IMR-90 (cell line): ENCODE results near the gene POFUT2. TPM values are rescaled to one million over a fixed set of nuclear protein-coding genes. Genes with fewer than 3 reads are reported as not detected.

Experiments used
- ATAC-seq: fragments of 200-7000 bp; cut with Tn5 transposase; 2 replicates; pipeline ENCODE4 v1.9.1; 2020; ENCODE audit warnings: low read depth, mild to moderate bottlenecking, moderate library complexity
- BruUV-seq: library from RNA; stranded (reverse); fragments of 400-500 nt; replicated peaks from 2 replicates; lab custom pipeline; 2021; lab: Mats Ljungman, UMichigan
- CTCF ChIA-PET: fragments of 300-600 bp; formaldehyde crosslinking; extraction: SDS; loops from one replicate; lab custom pipeline; 2021; ENCODE audit warnings: antibody characterized with exemption; lab: Yijun Ruan, JAX
- POLR2A ChIA-PET: fragments of 300-600 bp; sonication (Branson Sonifier 250); formaldehyde crosslinking; loops from one replicate; lab custom pipeline; 2022; ENCODE audit warnings: antibody characterized with exemption; ENCODE audit not compliant: unreplicated experiment; lab: Charles Lee
- DNase-seq: peaks from one replicate; pipeline ENCODE4 v3.0.0; 2013
- H2AFZ ChIP-seq: replicated peaks from 2 replicates; pipeline ENCODE3; 2013; ENCODE audit warnings: low read length, mild to moderate bottlenecking; ENCODE audit not compliant: poor library complexity
- H2AK5ac ChIP-seq: 2 replicates; pipeline ENCODE4 v1.6.1; 2013; ENCODE audit warnings: low read depth, low read length, inconsistent platforms
- H2AK9ac ChIP-seq: replicated peaks from 2 replicates; pipeline ENCODE3; 2013; ENCODE audit warnings: mild to moderate bottlenecking, low read depth, low read length, moderate library complexity; ENCODE audit not compliant: poor library complexity
- H2BK120ac ChIP-seq: 2 replicates; pipeline ENCODE4 v1.6.1; 2013; ENCODE audit warnings: low read depth, low read length, inconsistent platforms
- H2BK15ac ChIP-seq: 3 replicates; pipeline ENCODE4 v1.6.1; 2013; ENCODE audit warnings: low read depth, low read length, inconsistent platforms
- H2BK20ac ChIP-seq: 2 replicates; pipeline ENCODE4 v1.6.1; 2013; ENCODE audit warnings: low read depth, mild to moderate bottlenecking, inconsistent platforms, low read length, moderate library complexity
- H2BK5ac ChIP-seq: 2 replicates; pipeline ENCODE4 v1.6.1; 2013; ENCODE audit warnings: mild to moderate bottlenecking, low read depth, low read length, inconsistent platforms; ENCODE audit not compliant: poor library complexity, severe bottlenecking
- H3K14ac ChIP-seq: replicated peaks from 2 replicates; pipeline ENCODE4 v1.6.1; 2013; ENCODE audit warnings: low read depth, low read length, inconsistent platforms
- H3K18ac ChIP-seq: 2 replicates; pipeline ENCODE4 v1.6.1; 2013; ENCODE audit warnings: low read depth, low read length, control low read depth
- H3K23ac ChIP-seq: 2 replicates; pipeline ENCODE4 v1.6.1; 2013; ENCODE audit warnings: low read depth, low read length, inconsistent platforms
- H3K27ac ChIP-seq: 2 replicates; pipeline ENCODE4 v1.5.1; 2013; ENCODE audit warnings: mild to moderate bottlenecking, control low read depth, low read length; ENCODE audit not compliant: insufficient read depth
- H3K27me3 ChIP-seq: 2 replicates; pipeline ENCODE4 v1.6.1; 2013; ENCODE audit warnings: low read length; ENCODE audit not compliant: control insufficient read depth, insufficient read depth
- H3K36me3 ChIP-seq: 2 replicates; pipeline ENCODE4 v1.6.1; 2013; ENCODE audit warnings: low read length, mixed read lengths; ENCODE audit not compliant: control insufficient read depth, insufficient read depth
- H3K4ac ChIP-seq: 2 replicates; pipeline ENCODE4 v1.6.1; 2013; ENCODE audit warnings: low read depth, low read length, inconsistent platforms
- H3K4me1 ChIP-seq: 2 replicates; pipeline ENCODE4 v1.6.1; 2013; ENCODE audit warnings: low read length, mixed read lengths; ENCODE audit not compliant: control insufficient read depth, insufficient read depth
- H3K4me2 ChIP-seq: 2 replicates; pipeline ENCODE4 v1.6.1; 2013; ENCODE audit warnings: low read depth, mild to moderate bottlenecking, control low read depth, low read length, moderate library complexity
- H3K4me3 ChIP-seq: 2 replicates; pipeline ENCODE4 v1.5.1; 2013; ENCODE audit warnings: low read depth, mild to moderate bottlenecking, control low read depth, low read length, moderate library complexity; ENCODE audit not compliant: insufficient read depth
- H3K56ac ChIP-seq: 2 replicates; pipeline ENCODE4 v1.6.1; 2013; ENCODE audit warnings: low read length, inconsistent platforms; ENCODE audit not compliant: insufficient read depth; ENCODE audit errors: extremely low read depth
- H3K79me1 ChIP-seq, 2 experiments: 2 replicates each; pipeline ENCODE4 v1.6.1; 2013; ENCODE audit warnings: low read length in 2 of 2, inconsistent platforms in 1 of 2, low read depth in 1 of 2
- H3K9ac ChIP-seq: 2 replicates; pipeline ENCODE4 v1.6.1; 2013; ENCODE audit warnings: low read depth, low read length, control low read depth
- H3K9me1 ChIP-seq: 2 replicates; pipeline ENCODE4 v1.6.1; 2013; ENCODE audit warnings: low read length, inconsistent platforms; ENCODE audit not compliant: insufficient read depth
- H3K9me3 ChIP-seq: 2 replicates; pipeline ENCODE4 v1.6.1; 2013; ENCODE audit warnings: low read length; ENCODE audit not compliant: control insufficient read depth, insufficient read depth
- H4K20me1 ChIP-seq: 2 replicates; pipeline ENCODE4 v1.6.1; 2013; ENCODE audit warnings: low read length, inconsistent platforms; ENCODE audit not compliant: insufficient read depth
- H4K5ac ChIP-seq: 2 replicates; pipeline ENCODE4 v1.6.1; 2013; ENCODE audit warnings: mild to moderate bottlenecking, low read depth, low read length, control low read depth
- H4K8ac ChIP-seq, 2 experiments: 2 replicates each; pipeline ENCODE4 v1.6.1; 2013; ENCODE audit warnings: low read depth in 2 of 2, low read length in 2 of 2, control low read depth in 1 of 2, inconsistent platforms in 1 of 2
- H4K91ac ChIP-seq: 2 replicates; pipeline ENCODE4 v1.6.1; 2013; ENCODE audit warnings: low read depth, low read length, inconsistent platforms; ENCODE audit not compliant: insufficient read depth
- BHLHE40 ChIP-seq: fragments of 150-350 bp; IDR thresholded peaks from 2 replicates; pipeline ENCODE4 v1.6.1; 2016; ENCODE audit warnings: mild to moderate bottlenecking, low read depth, low read length
- CEBPB ChIP-seq: IDR thresholded peaks from 2 replicates; pipeline ENCODE4 v1.6.1; 2012; ENCODE audit warnings: low read depth, low read length, improper control_type of control experiment
- CHD1 ChIP-seq: IDR thresholded peaks from 2 replicates; pipeline ENCODE4 v1.6.1; 2012; ENCODE audit warnings: low read depth, low read length, improper control_type of control experiment
- MAFK ChIP-seq: IDR thresholded peaks from 2 replicates; pipeline ENCODE4 v1.6.1; 2012; ENCODE audit warnings: low read depth, low read length, improper control_type of control experiment
- MAZ ChIP-seq: IDR thresholded peaks from 2 replicates; pipeline ENCODE4 v1.6.1; 2012; ENCODE audit warnings: low read depth, mild to moderate bottlenecking, low read length, improper control_type of control experiment, moderate library complexity, borderline replicate concordance
- MXI1 ChIP-seq: IDR thresholded peaks from 2 replicates; pipeline ENCODE4 v1.6.1; 2012; ENCODE audit warnings: low read depth, mild to moderate bottlenecking, low read length, moderate library complexity, borderline replicate concordance
- RAD21 ChIP-seq: IDR thresholded peaks from 2 replicates; pipeline ENCODE4 v1.6.1; 2012; ENCODE audit warnings: low read length, improper control_type of control experiment
- RCOR1 ChIP-seq: IDR thresholded peaks from 2 replicates; pipeline ENCODE4 v1.6.1; 2012; ENCODE audit warnings: mild to moderate bottlenecking, low read length, improper control_type of control experiment; ENCODE audit not compliant: insufficient replicate concordance
- RFX5 ChIP-seq: IDR thresholded peaks from 2 replicates; pipeline ENCODE4 v1.8.0; 2012; ENCODE audit warnings: low read depth, mild to moderate bottlenecking, low read length, moderate library complexity
- WGBS, 2 experiments: methylation state at CpG; one replicate each; pipeline versions ENCODE4 v1.1.5 to v1.1.7; 2013; ENCODE audit warnings: missing lambda C conversion rate in 2 of 2; ENCODE audit not compliant: insufficient read length in 1 of 2; ENCODE audit errors: extremely low coverage in 2 of 2; 5-methylcytosine and 5-hydroxymethylcytosine counted together
- dilution Hi-C: fragments of 300-500 bp; cut with HindIII; formaldehyde crosslinking; loops from one replicate; pipeline ENCODE4 v1.14.3; 2018; ENCODE audit warnings: low sequenced_read_pairs; ENCODE audit not compliant: unreplicated experiment
- in situ Hi-C: fragments of 300-500 bp; cut with MboI; formaldehyde crosslinking; loops from 3 replicates; pipeline ENCODE4 v1.14.3; 2019; ENCODE audit warnings: low sequenced_read_pairs, inconsistent platforms, mixed read lengths
- intact Hi-C: fragments of 100-400 bp; cut with micrococcal nuclease; formaldehyde crosslinking; loops from 2 replicates; pipeline ENCODE4 v1.10.0; 2022
- polyA plus RNA-seq, 3 experiments: library from polyadenylated mRNA; depleted of rRNA; stranded (reverse); fragments of >200 nt; gene quantifications; 2 replicates each; pipeline ENCODE4 v1.2.3, GENCODE V29; 2012; ENCODE audit warnings: low replicate concordance in 1 of 3
- total RNA-seq: library from RNA; depleted of rRNA; stranded (reverse); fragments of >200 nt; gene quantifications from 2 replicates; pipeline ENCODE4 v1.2.3, GENCODE V29; 2012
- TF ChIP-seq, protein P1 (sequence below): conservative IDR thresholded peaks from 2 replicates; pipeline ENCODE4 v1.5.1; 2012; ENCODE audit warnings: mild to moderate bottlenecking, low read depth, low read length, improper control_type of control experiment
- TF ChIP-seq, protein P2 (sequence below): fragments of 150-350 bp; IDR thresholded peaks from 2 replicates; pipeline ENCODE4 v1.6.1; 2017; ENCODE audit warnings: mild to moderate bottlenecking, antibody characterized with exemption, low read length, low read depth

POFUT2 gene
- total and polyA plus RNA-seq, 2 of the 4 experiments (the other 2 are of a cell fraction), result 18.8 to 59.3 TPM

DNA sequence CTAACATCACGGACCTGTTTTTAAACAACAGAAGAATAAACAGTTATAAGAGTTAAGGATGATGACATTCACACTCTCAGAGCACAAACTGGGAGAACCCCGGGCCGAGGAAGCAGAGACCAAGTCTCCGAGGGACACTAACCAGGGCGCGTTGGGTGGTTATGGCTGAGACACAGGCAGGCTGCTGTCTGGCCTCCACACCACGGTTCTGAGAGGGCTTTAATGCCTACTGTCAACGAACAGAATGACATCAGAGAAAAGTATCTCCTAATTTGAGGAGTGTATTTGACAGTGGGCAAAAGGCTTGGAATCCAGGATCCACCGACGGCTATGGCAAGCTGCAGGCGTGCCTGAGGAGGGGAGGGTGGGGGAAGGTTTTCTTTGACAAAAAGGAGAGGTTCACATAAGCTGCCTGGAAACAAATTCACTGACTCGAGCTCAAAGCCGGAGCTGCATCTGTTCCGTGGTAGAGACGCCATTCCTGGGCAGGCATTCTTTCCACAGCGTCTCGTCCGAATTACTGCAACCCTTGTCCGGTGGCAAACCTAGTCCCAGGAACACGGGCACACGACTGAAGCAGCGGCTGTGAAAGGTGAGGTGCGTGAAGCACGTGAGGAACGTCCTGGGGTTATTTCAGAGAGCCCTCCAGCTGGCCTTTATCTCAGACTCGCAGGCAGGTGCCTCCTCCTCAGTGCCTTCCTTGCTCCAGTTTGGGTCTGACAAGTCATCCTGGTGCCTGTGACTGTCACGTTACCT is 9.4 kb downstream of the POFUT2 start (continued):
- no peak for TF ChIP-seq CHD1

DNA sequence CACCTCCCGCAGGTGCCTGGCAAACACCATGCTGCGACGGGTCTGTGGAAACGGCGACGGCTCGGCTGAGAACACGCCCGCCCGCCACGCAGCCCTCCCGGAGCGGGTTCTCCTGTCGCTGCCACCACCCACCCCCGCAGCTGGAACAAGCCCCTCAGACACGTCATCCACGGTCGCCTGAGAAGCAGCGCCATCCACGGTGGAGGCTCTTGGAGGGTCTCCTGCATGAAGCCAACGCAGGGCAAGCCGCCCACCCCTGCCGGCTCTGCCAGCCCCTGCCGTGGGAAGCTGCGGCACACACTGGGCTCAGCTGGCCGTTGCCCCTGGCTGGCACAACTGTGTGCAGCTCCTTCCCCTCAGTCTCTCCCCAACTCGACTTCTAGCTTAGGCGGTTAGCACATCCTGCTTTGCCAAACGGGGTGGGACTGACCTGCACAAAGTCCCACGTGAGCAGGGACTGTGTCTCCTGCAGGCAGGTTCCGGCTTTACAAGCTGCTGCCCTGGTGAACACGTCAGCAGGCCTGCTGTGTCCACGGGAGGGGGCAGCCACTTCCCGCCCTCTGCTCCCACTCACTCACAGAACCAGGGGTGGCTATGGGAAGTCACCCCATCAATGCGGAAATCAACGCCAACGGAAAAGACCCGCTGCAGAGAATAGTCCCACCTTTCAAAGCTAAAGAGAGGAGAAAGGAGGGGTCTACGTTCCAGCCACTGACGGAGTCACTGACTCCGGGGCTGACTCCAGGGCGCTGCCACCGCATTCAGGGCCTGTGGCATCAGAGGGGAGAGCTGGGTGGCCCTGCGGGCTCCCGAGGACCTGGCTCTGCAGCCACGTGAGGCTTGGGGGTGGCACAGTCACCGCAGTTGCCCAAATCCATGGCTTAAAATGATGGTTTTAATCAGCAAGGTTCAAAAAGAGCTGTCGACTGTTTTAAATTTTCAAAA is 10.3 kb downstream of the POFUT2 start:
- ChIA-PET CTCF (interaction anchor here (0.9 kb wide), 1 partner anchor 110 kb away, joined by 3 read pairs; no protein-coding TSS in a partner anchor), POLR2A (no interaction called here)
- no peak overlapping the region for H2BK15ac ChIP-seq
- no peak overlapping the region for H2AK5ac ChIP-seq
- no peak overlapping the region for H2AFZ ChIP-seq
- H2BK5ac ChIP-seq, result no peak overlapping the region
- H4K8ac ChIP-seq, result no peak overlapping the region
- no peaks in the 10 kb centered on the region for H3K9me1 ChIP-seq
- H2BK120ac ChIP-seq, result no peak overlapping the region
- H3K4me1 ChIP-seq, result no peaks in the 10 kb centered on the region
- peaks cover 14 to 79% of the 10 kb centered on the region in 2 experiments; a peak in 3 of 4 replicates for H3K79me1 ChIP-seq
- BruUV-seq, result no TSS peak
- H3K36me3 ChIP-seq, result peaks cover 70% of the 10 kb centered on the region
- no peak for DNase-seq
- no peak overlapping the region for H2BK20ac ChIP-seq
- H3K9me3 ChIP-seq, result no peaks in the 10 kb centered on the region
- H3K14ac ChIP-seq, result no peak overlapping the region
- H4K20me1 ChIP-seq, result peaks cover 74% of the 10 kb centered on the region
- no peak overlapping the region for H3K4me3 ChIP-seq
- dilution Hi-C loops, result no loop called here
- H4K5ac ChIP-seq, result no peak overlapping the region
- in situ Hi-C loops, result no loop called here
- 94% methylated on average over 29 of the region's 48 CpGs; no CpG with 5 or more reads in 1 of the 2 experiments for WGBS, 2 experiments
- H2AK9ac ChIP-seq, result no peak overlapping the region
- no peak overlapping the region for H3K27ac ChIP-seq
- H3K18ac ChIP-seq, result no peak overlapping the region
- no peak overlapping the region for H3K4ac ChIP-seq
- ATAC-seq, result no peak
- intact Hi-C loops, result loop anchor here (5.0 kb wide), 1 partner anchor 335 kb away; the partner anchor contains the start of gene SLX9
- H3K23ac ChIP-seq, result no peak overlapping the region
- H3K27me3 ChIP-seq, result no peaks in the 10 kb centered on the region
- H4K91ac ChIP-seq, result no peak overlapping the region
- no peak overlapping the region for H3K4me2 ChIP-seq
- H3K56ac ChIP-seq, result no peak overlapping the region
- no peak overlapping the region for H3K9ac ChIP-seq
- no peak for TF ChIP-seq RCOR1
- TF ChIP-seq, protein P1, sequence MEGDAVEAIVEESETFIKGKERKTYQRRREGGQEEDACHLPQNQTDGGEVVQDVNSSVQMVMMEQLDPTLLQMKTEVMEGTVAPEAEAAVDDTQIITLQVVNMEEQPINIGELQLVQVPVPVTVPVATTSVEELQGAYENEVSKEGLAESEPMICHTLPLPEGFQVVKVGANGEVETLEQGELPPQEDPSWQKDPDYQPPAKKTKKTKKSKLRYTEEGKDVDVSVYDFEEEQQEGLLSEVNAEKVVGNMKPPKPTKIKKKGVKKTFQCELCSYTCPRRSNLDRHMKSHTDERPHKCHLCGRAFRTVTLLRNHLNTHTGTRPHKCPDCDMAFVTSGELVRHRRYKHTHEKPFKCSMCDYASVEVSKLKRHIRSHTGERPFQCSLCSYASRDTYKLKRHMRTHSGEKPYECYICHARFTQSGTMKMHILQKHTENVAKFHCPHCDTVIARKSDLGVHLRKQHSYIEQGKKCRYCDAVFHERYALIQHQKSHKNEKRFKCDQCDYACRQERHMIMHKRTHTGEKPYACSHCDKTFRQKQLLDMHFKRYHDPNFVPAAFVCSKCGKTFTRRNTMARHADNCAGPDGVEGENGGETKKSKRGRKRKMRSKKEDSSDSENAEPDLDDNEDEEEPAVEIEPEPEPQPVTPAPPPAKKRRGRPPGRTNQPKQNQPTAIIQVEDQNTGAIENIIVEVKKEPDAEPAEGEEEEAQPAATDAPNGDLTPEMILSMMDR, result no peak
- no peak for TF ChIP-seq RAD21
- no peak for TF ChIP-seq MXI1
- TF ChIP-seq RFX5, result no peak
- no peak for TF ChIP-seq CHD1
- TF ChIP-seq CEBPB, result no peak
- TF ChIP-seq BHLHE40, result no peak
- TF ChIP-seq, protein P2, sequence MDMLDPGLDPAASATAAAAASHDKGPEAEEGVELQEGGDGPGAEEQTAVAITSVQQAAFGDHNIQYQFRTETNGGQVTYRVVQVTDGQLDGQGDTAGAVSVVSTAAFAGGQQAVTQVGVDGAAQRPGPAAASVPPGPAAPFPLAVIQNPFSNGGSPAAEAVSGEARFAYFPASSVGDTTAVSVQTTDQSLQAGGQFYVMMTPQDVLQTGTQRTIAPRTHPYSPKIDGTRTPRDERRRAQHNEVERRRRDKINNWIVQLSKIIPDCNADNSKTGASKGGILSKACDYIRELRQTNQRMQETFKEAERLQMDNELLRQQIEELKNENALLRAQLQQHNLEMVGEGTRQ, result no peak
- no peak for TF ChIP-seq MAFK
- TF ChIP-seq MAZ, result no peak
